IPS-15b (cell line): ENCODE measurements around the gene AKNA.
A peak's percentile ranks its signal among the peaks of the same experiment; 100 is the strongest.

Source experiments
- H3K27me3 ChIP-seq: one replicate; pipeline ENCODE4 v1.6.1; 2013; ENCODE audit warnings: low read length; ENCODE audit not compliant: control insufficient read depth, insufficient read depth
- H3K36me3 ChIP-seq: one replicate; pipeline ENCODE4 v1.6.1; 2013; ENCODE audit warnings: low read length; ENCODE audit not compliant: control insufficient read depth, insufficient read depth
- H3K4me1 ChIP-seq: one replicate; pipeline ENCODE4 v1.6.1; 2013; ENCODE audit warnings: mild to moderate bottlenecking, low read length; ENCODE audit not compliant: control insufficient read depth, insufficient read depth
- H3K4me3 ChIP-seq: one replicate; pipeline ENCODE4 v1.5.1; 2013; ENCODE audit warnings: low read depth, low read length
- H3K9ac ChIP-seq: one replicate; pipeline ENCODE4 v1.6.1; 2013; ENCODE audit warnings: low read depth, mild to moderate bottlenecking, low read length
- H3K9me3 ChIP-seq: one replicate; pipeline ENCODE4 v1.6.1; 2013; ENCODE audit warnings: mild to moderate bottlenecking, low read length; ENCODE audit not compliant: control insufficient read depth, insufficient read depth

Gene AKNA

DNA sequence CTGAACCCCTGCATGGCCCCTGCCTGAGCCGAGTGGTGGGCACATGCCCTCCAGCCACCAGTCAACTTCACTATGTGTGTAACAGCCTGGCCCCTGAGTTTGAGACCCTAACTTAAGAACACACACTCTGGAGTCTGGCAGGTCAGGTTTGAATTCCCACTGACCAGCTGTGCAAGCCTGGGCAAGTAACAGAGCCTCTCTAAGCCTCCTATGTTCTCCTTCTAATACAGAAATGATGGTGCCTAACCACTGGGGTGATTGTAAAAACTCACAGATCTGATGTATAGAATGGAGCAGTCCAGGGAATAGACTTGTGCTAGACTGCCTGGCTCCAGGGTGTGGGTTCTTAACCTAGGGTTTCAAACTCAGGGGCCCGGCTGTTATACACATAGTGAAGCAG, 16.7 kb upstream of the AKNA start:
- Histone ChIP-seq H3K4me3 (no peak overlapping the region), H3K9me3 (no peaks in the 10 kb centered on the region), H3K36me3 (peaks cover 5% of the 10 kb centered on the region), H3K27me3 (no peaks in the 10 kb centered on the region), H3K9ac (no peak overlapping the region), H3K4me1 (peaks cover 10% of the 10 kb centered on the region)

DNA sequence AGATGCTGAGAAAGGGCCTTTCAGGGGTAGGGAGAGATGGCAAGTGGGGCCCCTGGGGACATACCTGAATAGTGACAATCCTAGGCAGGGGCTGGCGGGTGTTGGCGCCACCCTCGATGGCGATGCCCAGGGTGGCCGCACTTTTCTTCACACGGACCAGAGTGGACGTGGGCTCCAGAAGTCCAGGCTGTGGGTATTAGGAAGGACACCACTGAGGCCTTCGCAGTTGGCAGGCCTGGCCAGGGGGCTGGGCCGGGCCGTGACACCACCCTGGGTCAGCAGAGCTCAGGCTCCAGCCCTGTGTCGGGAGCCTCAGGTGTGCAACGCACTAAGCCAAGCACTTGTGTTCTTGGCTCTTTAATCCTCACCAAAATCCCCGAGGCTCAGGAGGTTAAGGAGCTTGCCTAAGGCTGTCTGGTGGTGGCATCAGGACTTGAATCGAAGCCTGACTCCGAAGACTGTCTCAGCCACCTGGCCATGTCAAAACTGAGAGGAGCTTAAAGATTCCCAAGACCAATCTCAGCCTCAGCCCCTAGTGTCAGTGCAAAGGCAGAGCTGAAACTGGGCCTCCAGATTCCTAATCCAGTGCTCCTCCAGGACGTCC, 15.5 kb upstream of the AKNA start:
- H3K4me1 ChIP-seq = no peaks in the 10 kb centered on the region
- H3K4me3 ChIP-seq = no peak overlapping the region
- H3K27me3 ChIP-seq = no peaks in the 10 kb centered on the region
- peaks cover 5% of the 10 kb centered on the region for H3K36me3 ChIP-seq
- no peak overlapping the region for H3K9ac ChIP-seq
- H3K9me3 ChIP-seq = no peaks in the 10 kb centered on the region

DNA sequence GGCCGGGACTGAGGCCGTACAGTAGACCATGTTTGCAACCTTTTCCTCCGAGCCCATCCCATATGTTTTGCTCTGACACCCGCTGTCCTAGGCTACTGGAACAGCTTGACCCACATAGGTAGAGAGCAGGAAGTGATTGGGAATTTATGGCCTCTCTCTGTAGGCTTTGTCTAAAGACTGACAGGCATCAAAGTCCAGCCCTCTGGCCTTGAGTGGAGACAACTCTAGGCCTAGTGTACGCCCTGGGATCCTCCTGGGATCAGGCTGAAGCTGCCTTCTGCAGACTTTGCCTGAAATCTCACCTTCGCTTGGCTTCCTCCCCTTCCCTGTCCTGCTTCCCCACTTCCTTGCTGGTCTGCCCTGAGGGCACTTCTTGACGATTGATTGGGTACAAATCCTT, 13.6 kb upstream of the AKNA start:
- Histone ChIP-seq H3K4me3 (no peak overlapping the region), H3K4me1 (peaks cover 8% of the 10 kb centered on the region), H3K27me3 (no peaks in the 10 kb centered on the region), H3K9me3 (no peaks in the 10 kb centered on the region), H3K9ac (no peak overlapping the region), H3K36me3 (no peaks in the 10 kb centered on the region)

DNA sequence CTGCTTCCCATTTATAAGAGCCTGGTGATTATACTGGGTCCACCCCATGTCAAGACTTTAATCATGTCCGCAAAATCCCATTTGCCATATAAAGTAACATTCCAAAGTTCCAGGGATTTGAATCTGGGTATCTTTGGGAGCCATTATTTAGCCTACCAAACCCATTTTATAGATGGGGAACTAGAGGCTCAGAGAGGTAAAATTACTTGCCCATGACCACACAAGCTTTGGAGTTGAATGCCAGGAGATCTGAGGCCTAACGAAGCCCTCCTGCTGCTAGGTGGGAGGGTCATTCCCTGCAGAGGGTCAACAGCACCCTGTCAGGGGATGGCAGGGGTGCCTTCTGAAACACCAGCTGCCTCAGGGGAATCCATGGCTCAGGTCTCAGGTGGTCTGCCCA, 13.0 kb upstream of the AKNA start:
- Histone ChIP-seq H3K9ac (no peak overlapping the region), H3K4me3 (no peak overlapping the region), H3K4me1 (peaks cover 8% of the 10 kb centered on the region), H3K36me3 (no peaks in the 10 kb centered on the region), H3K9me3 (no peaks in the 10 kb centered on the region), H3K27me3 (no peaks in the 10 kb centered on the region)

- Histone ChIP-seq H3K27me3 (no peaks in the 10 kb centered on the region), H3K9ac (no peak overlapping the region), H3K4me1 (peaks cover 11% of the 10 kb centered on the region), H3K9me3 (no peaks in the 10 kb centered on the region), H3K4me3 (no peak overlapping the region), H3K36me3 (no peaks in the 10 kb centered on the region)
These were observed 12.4 kb upstream of the AKNA start for GRCh38 chr9:114400219-114400618.

DNA sequence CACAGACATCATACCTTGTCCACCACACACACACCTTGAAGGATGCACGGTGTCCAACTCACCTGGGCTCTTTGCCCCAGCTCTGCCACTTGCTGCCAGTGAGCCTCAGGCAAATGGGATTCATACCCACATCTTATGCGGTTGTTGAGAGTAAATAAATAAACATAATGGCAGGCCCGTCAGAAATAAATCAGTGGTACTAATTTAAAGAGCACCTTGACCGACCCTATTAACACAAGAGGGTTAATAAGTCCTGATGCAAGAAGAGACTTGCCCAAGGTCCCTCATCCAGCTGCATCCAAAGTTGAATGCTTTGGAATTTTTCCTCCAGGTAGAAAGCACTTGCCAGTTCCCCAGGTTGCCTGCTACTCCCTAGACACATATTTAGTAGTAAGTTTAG, 11.6 kb upstream of the AKNA start:
- Histone ChIP-seq H3K27me3 (no peaks in the 10 kb centered on the region), H3K4me3 (no peak overlapping the region), H3K4me1 (peaks cover 12% of the 10 kb centered on the region), H3K36me3 (no peaks in the 10 kb centered on the region), H3K9me3 (no peaks in the 10 kb centered on the region), H3K9ac (no peak overlapping the region)

GRCh38 chr9:114397848-114398605, 10.2 kb upstream of the AKNA start:
- H3K27me3 ChIP-seq = no peaks in the 10 kb centered on the region
- peaks cover 12% of the 10 kb centered on the region for H3K4me1 ChIP-seq
- no peaks in the 10 kb centered on the region for H3K36me3 ChIP-seq
- peak overlapping the region; percentile 87 for H3K4me3 ChIP-seq
- H3K9ac ChIP-seq = no peak overlapping the region
- no peaks in the 10 kb centered on the region for H3K9me3 ChIP-seq

DNA sequence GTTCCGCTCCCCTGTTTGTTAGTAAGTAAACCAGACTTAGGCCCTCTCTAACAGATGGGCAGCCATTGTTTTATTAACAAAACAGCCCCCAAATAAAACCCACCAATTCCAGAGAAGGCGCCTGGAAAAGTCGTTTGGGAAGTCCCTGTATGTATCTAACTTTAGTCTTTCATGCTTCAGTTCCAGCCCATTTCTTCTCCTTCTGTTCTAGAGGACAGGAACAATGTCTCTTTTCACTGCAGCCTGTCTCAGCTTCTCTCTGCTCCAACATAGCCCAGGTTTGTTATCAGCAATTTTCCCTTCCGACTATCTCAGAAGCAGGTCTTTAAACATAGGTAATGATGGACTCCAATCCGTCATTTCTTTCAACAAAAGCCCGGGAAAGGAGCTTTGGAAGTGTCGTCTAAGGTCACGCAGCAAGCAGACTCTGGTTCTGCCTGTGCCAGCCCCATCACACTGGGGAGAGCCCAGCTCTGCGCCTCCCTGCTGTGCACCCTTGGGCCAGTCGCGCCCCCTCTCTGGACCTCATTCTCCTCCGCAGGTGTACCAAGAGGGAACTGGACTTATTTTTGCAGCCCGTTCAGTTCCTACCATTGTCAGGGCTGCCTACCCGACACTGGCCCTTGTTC, 9.6 kb upstream of the AKNA start:
- no peaks in the 10 kb centered on the region for H3K9me3 ChIP-seq
- peaks cover 12% of the 10 kb centered on the region for H3K4me1 ChIP-seq
- H3K36me3 ChIP-seq = no peaks in the 10 kb centered on the region
- no peaks in the 10 kb centered on the region for H3K27me3 ChIP-seq
- no peak overlapping the region for H3K9ac ChIP-seq
- peak overlapping the region; percentile 87 for H3K4me3 ChIP-seq

DNA sequence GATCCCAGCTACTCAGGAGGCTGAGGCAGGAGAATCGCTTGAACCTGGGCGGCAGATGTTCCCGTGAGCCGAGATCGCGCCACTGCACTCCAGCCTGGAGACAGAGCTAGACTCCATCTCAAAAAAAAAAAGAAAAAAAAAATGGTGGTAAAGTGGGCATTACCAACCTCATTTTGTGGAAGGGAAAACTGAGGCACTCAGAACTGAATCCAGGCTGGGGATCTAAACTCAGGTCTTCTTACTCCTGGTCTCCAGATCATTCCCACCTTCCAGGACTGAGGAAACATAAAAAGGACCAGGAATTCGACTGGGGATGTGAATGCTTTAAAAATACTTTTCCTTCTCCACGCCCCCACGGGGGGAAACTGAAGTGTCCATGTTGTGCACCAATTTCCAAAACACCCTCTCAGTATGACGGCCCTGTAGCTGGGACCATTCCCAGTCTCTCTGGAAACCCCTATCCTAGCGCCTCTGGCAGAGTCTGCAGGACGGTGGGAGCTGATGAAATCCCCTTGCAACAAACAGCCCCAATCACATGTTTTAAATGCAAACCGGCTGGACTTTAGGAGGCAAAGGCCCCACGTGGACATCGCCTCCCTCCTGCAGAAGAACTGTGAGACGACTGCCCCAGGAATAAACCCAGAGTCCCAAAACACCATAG, 8.9 kb upstream of the AKNA start:
- no peaks in the 10 kb centered on the region for H3K27me3 ChIP-seq
- no peak overlapping the region for H3K9ac ChIP-seq
- H3K4me1 ChIP-seq = peaks cover 12% of the 10 kb centered on the region
- H3K9me3 ChIP-seq = no peaks in the 10 kb centered on the region
- peak overlapping the region; percentile 87 for H3K4me3 ChIP-seq
- H3K36me3 ChIP-seq = no peaks in the 10 kb centered on the region

GRCh38 chr9:114395768-114396167, 8.0 kb upstream of the AKNA start:
- H3K9me3 ChIP-seq = no peaks in the 10 kb centered on the region
- H3K4me3 ChIP-seq = no peak overlapping the region
- peaks cover 12% of the 10 kb centered on the region for H3K4me1 ChIP-seq
- H3K36me3 ChIP-seq = no peaks in the 10 kb centered on the region
- no peak overlapping the region for H3K9ac ChIP-seq
- H3K27me3 ChIP-seq = no peaks in the 10 kb centered on the region

- peaks cover 12% of the 10 kb centered on the region for H3K4me1 ChIP-seq
- no peak overlapping the region for H3K4me3 ChIP-seq
- no peaks in the 10 kb centered on the region for H3K36me3 ChIP-seq
- H3K9me3 ChIP-seq = no peaks in the 10 kb centered on the region
- H3K27me3 ChIP-seq = no peaks in the 10 kb centered on the region
- H3K9ac ChIP-seq = no peak overlapping the region
These were observed 7.5 kb upstream of the AKNA start for GRCh38 chr9:114395334-114395617.
